ENCODE measurements around the gene YPEL3. TPM values are rescaled to one million over a fixed set of nuclear protein-coding genes. Genes with fewer than 3 reads are reported as not detected.
"Not testable (repeated sequence)": the region's sequence is repeated elsewhere in the genome, so short reads cannot be mapped to it uniquely, and the experiment has no call there.

Gene YPEL3
- total RNA-seq, 2 donors from 2014 or later: 28.3 to 84.8 TPM

DNA sequence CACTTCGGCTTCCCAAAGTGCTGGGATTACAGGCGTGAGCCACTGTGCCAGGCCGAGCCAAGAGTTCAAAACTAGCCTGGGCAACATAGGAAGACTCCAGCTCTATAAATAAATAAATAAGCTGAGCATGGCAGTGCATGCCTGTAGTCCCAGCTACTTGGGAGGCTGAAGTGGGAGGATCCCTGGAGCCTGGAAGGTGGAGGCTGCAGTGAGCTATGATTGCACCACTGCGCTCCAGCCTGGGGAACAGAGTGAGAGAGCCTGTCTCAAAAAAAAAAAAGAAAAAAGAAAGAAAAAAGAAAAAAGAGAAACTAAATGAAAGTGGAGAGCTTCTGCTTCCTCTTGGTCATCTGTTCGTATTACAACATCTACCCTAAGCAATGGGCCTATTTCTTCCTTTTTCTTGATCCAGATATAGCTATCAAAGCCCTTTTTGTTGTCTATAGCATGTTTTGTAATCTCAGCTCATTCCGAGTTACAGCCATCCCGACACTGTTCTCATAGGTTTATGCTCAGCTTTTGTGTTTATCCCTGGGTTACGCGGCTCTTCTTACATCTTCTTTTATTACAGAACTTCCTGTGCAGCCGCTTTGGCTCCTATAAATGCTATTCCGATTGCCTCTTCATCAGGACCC lies 41.1 kb upstream of the YPEL3 start:
- TF ChIP-seq POLR2A (IDR thresholded peaks at IDR 0.05): no peak
- TF ChIP-seq, protein P1, sequence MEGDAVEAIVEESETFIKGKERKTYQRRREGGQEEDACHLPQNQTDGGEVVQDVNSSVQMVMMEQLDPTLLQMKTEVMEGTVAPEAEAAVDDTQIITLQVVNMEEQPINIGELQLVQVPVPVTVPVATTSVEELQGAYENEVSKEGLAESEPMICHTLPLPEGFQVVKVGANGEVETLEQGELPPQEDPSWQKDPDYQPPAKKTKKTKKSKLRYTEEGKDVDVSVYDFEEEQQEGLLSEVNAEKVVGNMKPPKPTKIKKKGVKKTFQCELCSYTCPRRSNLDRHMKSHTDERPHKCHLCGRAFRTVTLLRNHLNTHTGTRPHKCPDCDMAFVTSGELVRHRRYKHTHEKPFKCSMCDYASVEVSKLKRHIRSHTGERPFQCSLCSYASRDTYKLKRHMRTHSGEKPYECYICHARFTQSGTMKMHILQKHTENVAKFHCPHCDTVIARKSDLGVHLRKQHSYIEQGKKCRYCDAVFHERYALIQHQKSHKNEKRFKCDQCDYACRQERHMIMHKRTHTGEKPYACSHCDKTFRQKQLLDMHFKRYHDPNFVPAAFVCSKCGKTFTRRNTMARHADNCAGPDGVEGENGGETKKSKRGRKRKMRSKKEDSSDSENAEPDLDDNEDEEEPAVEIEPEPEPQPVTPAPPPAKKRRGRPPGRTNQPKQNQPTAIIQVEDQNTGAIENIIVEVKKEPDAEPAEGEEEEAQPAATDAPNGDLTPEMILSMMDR (IDR thresholded peaks at IDR 0.05): no peak
- H3K27ac ChIP-seq: peak overlapping the region in 1 of 4 donors; percentile 11
- DNase-seq (peak in 1 of 4 donors; percentile 22), ATAC-seq (no peak)
- H3K36me3 ChIP-seq (replicated peaks in 1 of 2; ENCODE audit: insufficient read depth in 1 of 2, low read depth in 2 of 2): no peaks in the 10 kb centered on the region
- H3K4me3 ChIP-seq: no peak overlapping the region
- H3K27me3 ChIP-seq: no peaks in the 10 kb centered on the region
- WGBS, 2 donors: 63 to 81% methylated on average over 11 of the region's 11 CpGs
- intact Hi-C loops (cut with DNase I): no loop called here
- no peaks in the 10 kb centered on the region for H3K9me3 ChIP-seq
- H3K4me1 ChIP-seq: no peaks in the 10 kb centered on the region

DNA sequence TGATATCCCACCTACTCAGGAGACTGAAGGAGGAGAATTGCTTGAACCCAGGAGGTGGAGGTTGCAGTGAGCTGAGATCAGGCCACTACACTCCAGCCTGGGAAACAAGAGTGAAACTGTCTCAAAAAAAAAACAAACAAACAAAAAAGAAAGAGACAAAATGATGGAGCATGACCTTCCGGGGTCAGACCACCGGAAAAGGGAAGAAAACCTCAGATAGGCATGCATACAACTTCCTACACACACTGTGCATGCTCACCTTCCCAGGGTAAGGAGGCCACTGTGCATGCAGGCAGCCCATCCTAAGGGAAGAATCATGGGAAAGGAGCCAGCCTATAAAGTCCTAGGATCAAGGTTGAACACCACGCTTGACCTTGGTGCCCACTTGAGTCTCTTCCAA lies 36.6 kb upstream of the YPEL3 start:
- Histone ChIP-seq H3K27me3 (no peaks in the 10 kb centered on the region), H3K4me3 (no peak overlapping the region), H3K4me1 (no peaks in the 10 kb centered on the region), H3K9me3 (no peaks in the 10 kb centered on the region), H3K36me3 (replicated peaks in 1 of 2; ENCODE audit: insufficient read depth in 1 of 2, low read depth in 2 of 2) (no peaks in the 10 kb centered on the region), H3K27ac (no peak overlapping the region)
- WGBS, 2 donors: 67 to 84% methylated on average over 3 of the region's 3 CpGs
- intact Hi-C loops (cut with DNase I): no loop called here
- no peak for DNase-seq
- no peak for ATAC-seq
- no peak for TF ChIP-seq POLR2A (IDR thresholded peaks at IDR 0.05)

DNA sequence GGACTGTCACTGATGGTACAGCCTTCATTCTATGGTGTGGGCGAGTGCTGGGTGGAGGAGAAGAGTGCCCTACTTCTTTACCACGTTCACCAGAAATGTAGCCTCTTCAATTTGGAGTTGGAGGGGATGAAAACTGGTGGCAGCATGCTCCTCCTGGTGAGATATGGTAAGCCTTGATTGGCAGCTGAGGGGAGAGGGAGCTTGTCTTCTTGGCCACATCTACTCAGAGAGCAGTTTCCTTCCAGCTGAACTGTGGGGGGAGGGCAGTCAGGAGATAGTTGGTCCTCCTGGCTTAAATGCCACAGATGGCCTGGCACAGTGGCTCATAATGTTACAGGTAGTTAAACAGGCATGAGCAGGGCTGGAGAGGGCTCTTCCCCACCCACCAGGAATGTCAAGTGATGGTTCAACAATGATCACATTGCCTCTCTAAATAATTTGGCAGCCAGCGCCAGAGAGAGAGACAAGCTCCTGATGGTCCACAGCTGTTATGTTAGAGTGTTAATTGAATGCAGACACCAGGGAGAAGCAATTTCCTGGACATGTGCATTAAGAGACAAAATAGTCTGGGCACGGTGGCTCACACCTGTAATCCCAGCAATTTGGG lies 36.0 kb upstream of the YPEL3 start:
- DNase-seq: no peak
- no peak overlapping the region for H3K27ac ChIP-seq
- intact Hi-C loops (cut with DNase I): no loop called here
- no peak for ATAC-seq
- H3K4me1 ChIP-seq: no peaks in the 10 kb centered on the region
- H3K36me3 ChIP-seq (replicated peaks in 1 of 2; ENCODE audit: insufficient read depth in 1 of 2, low read depth in 2 of 2): no peaks in the 10 kb centered on the region
- WGBS, 2 donors: 62 to 64% methylated on average over 4 of the region's 4 CpGs
- no peak for TF ChIP-seq POLR2A (IDR thresholded peaks at IDR 0.05)
- TF ChIP-seq, protein P1 (IDR thresholded peaks at IDR 0.05): no peak
- H3K9me3 ChIP-seq: no peaks in the 10 kb centered on the region
- no peak overlapping the region for H3K4me3 ChIP-seq
- H3K27me3 ChIP-seq: no peaks in the 10 kb centered on the region

DNA sequence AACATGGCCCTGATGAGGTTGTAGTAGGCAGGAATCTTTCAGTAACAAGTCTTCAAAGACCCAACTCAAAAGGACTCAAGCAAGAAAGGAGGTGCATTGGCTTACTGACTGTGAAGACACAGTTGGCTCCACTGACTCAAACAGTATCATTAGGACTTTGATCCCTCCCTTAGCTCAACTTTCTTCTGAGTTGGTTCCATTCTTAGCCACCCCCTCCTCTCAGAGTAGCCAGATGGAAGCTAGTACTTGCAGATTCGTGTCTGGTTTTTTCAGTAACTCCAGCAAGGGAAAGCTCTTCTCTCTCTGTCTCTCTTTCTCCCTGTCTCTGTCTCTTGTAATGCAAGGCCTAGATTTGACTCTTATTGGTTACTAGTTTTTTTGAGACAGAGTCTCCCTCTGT lies 32.0 kb upstream of the YPEL3 start:
- no peak overlapping the region for H3K4me3 ChIP-seq
- no peaks in the 10 kb centered on the region for H3K36me3 ChIP-seq (replicated peaks in 1 of 2; ENCODE audit: insufficient read depth in 1 of 2, low read depth in 2 of 2)
- no peak overlapping the region for H3K27ac ChIP-seq
- H3K4me1 ChIP-seq: peaks cover 11% of the 10 kb centered on the region
- WGBS, 2 donors: 86 to 100% methylated on average over 1 of the region's 1 CpG
- H3K27me3 ChIP-seq: no peaks in the 10 kb centered on the region
- no peak for ATAC-seq
- no peak for DNase-seq
- intact Hi-C loops (cut with DNase I): no loop called here
- H3K9me3 ChIP-seq: no peaks in the 10 kb centered on the region
- no peak for TF ChIP-seq POLR2A (IDR thresholded peaks at IDR 0.05)
- TF ChIP-seq, protein P1 (IDR thresholded peaks at IDR 0.05): no peak

DNA sequence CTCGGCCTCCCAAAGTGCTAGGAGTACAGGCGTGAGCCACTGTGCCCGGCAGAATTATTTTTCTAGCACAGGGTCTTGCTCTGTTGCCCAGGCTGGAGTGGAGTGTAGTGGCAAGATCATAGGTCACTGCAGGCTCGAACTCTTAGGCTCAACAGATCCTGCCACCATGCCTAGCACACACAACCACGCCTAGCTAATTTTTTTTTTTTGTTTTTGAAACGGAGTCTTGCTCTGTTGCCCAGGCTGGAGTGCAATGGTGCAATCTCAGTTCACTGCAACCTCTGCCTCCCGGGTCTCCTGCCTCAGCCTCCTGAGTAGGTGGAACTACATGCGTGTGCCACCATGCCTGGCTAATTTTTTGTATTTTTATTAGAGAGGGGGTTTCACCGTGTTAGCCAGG lies 29.7 kb upstream of the YPEL3 start:
- H3K9me3 ChIP-seq; DNase-seq; H3K27ac ChIP-seq; H3K27me3 ChIP-seq; intact Hi-C loops (cut with DNase I); ATAC-seq; H3K36me3 ChIP-seq (replicated peaks in 1 of 2; ENCODE audit: insufficient read depth in 1 of 2, low read depth in 2 of 2); H3K4me3 ChIP-seq: not testable (repeated sequence)
- H3K4me1 ChIP-seq: peaks cover 24% of the 10 kb centered on the region
- WGBS, 2 donors: 89 to 95% methylated on average over 9 of the region's 9 CpGs

DNA sequence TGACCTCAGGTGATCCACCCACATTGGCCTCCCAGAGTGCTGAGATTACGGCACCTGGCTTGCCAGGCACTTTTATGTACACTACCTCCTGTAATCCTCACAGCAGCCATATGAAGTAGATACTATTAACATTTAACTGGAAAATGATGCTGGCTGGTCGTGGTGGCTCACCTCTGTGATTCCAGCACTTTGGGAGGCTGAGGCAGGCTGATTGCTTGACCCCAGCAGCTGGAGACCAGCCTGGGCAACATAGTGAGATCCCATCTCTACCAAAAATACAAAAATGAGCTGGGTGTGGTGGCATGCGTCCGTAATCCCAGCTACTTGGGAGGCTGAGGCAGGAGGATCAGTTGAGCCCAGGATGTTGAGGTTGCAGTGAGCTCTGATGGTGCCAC lies 29.0 kb upstream of the YPEL3 start:
- WGBS, 2 donors: 88 to 90% methylated on average over 3 to 4 of the region's 4 CpGs
- no peak for TF ChIP-seq POLR2A (IDR thresholded peaks at IDR 0.05)
- TF ChIP-seq, protein P1 (IDR thresholded peaks at IDR 0.05): no peak
- Histone ChIP-seq H3K27me3 (no peaks in the 10 kb centered on the region), H3K27ac (no peak overlapping the region), H3K4me1 (peaks cover 24% of the 10 kb centered on the region), H3K9me3 (no peaks in the 10 kb centered on the region), H3K36me3 (replicated peaks in 1 of 2; ENCODE audit: insufficient read depth in 1 of 2, low read depth in 2 of 2) (no peaks in the 10 kb centered on the region), H3K4me3 (no peak overlapping the region)
- ATAC-seq: no peak
- intact Hi-C loops (cut with DNase I): no loop called here
- no peak for DNase-seq

Data from body of pancreas (tissue), 4 donors.